NB4 (cell line): Measurements from ENCODE around the gene EAF2.
"Not testable (repeated sequence)": the region's sequence is repeated elsewhere in the genome, so short reads cannot be mapped to it uniquely, and the experiment has no call there.

Experiments used
- DNase-seq: peaks from one replicate; pipeline ENCODE4 v3.0.0; 2010; ENCODE audit warnings: low read depth
- H3K4me3 ChIP-seq: one replicate; pipeline ENCODE4 v1.5.1; 2011; ENCODE audit warnings: mild to moderate bottlenecking, low read depth, low read length, moderate library complexity
- CTCF ChIP-seq: IDR thresholded peaks from one replicate; pipeline ENCODE4 v1.5.1; 2012; ENCODE audit warnings: low read depth, low read length
- MAX ChIP-seq: IDR thresholded peaks from 2 replicates; pipeline ENCODE4 v1.6.1; 2011; ENCODE audit warnings: low read depth, low read length
- MYC ChIP-seq: IDR thresholded peaks from 2 replicates; pipeline ENCODE4 v1.6.1; 2011; ENCODE audit warnings: low read depth, low read length
- POLR2A ChIP-seq: IDR thresholded peaks from 2 replicates; pipeline ENCODE4 v1.6.1; 2011; ENCODE audit warnings: mild to moderate bottlenecking; ENCODE audit not compliant: insufficient read length; ENCODE audit errors: extremely low read depth

EAF2 gene

GRCh38 chr3:121844892-121845291 is 9.9 kb downstream of the EAF2 start:
- no peak for TF ChIP-seq MAX
- no peak for TF ChIP-seq MYC
- TF ChIP-seq POLR2A, result no peak
- TF ChIP-seq CTCF, result no peak
- DNase-seq, result no peak
- H3K4me3 ChIP-seq, result no peak overlapping the region

- no peak for DNase-seq
- H3K4me3 ChIP-seq, result no peak overlapping the region
- TF ChIP-seq MYC, result no peak
- no peak for TF ChIP-seq POLR2A
- no peak for TF ChIP-seq CTCF
- TF ChIP-seq MAX, result no peak
These were observed 17.2 kb downstream of the EAF2 start for GRCh38 chr3:121852256-121852655.

GRCh38 chr3:121855555-121855954 is 20.5 kb downstream of the EAF2 start:
- DNase-seq, result peak; percentile 51
- TF ChIP-seq CTCF (peak; percentile 41), MYC (no peak)
- no peak overlapping the region for H3K4me3 ChIP-seq

- DNase-seq, result not testable (repeated sequence)
These were observed 22.8 kb downstream of the EAF2 start for GRCh38 chr3:121857778-121858177.

GRCh38 chr3:121863247-121863646 is 28.2 kb downstream of the EAF2 start:
- not testable (repeated sequence) for DNase-seq, H3K4me3 ChIP-seq

More at GRCh38 chr3:121857778-121858177, 22.8 kb downstream of the EAF2 start:
- H3K4me3 ChIP-seq, result not testable (repeated sequence)

GRCh38 chr3:121863801-121864200 is 28.8 kb downstream of the EAF2 start:
- DNase-seq, result no peak
- TF ChIP-seq MAX, result no peak
- no peak for TF ChIP-seq POLR2A
- no peak for TF ChIP-seq CTCF
- no peak for TF ChIP-seq MYC

GRCh38 chr3:121869736-121870135 is 34.7 kb downstream of the EAF2 start:
- TF ChIP-seq MYC (no peak), CTCF (no peak), POLR2A (no peak), MAX (no peak)
- H3K4me3 ChIP-seq, result no peak overlapping the region
- DNase-seq, result peak; percentile 40

More at GRCh38 chr3:121863801-121864200, 28.8 kb downstream of the EAF2 start:
- no peak overlapping the region for H3K4me3 ChIP-seq
